Cardiac fibroblast (primary cell): Measurements from ENCODE around the gene SVBP.

Experiments
- DNase-seq, 2 donors: peaks; one replicate each; pipeline versions ENCODE4 v3.0.0 to v3.0.0-alpha.2; 2010; ENCODE audit warnings: low read depth in 2 of 2
- H3K4me3 ChIP-seq, 2 donors: replicated peaks in 1 of 2; 1 replicate in 1 of 2; 2 replicates in 1 of 2; pipeline ENCODE4 v1.5.1; 2011; ENCODE audit warnings: low read depth in 2 of 2, low read length in 2 of 2, mild to moderate bottlenecking in 2 of 2, moderate library complexity in 1 of 2
- CTCF ChIP-seq: IDR thresholded peaks from one replicate; pipeline ENCODE4 v1.5.1; 2011; ENCODE audit warnings: low read depth, mild to moderate bottlenecking, low read length, inconsistent platforms

The SVBP gene

DNA sequence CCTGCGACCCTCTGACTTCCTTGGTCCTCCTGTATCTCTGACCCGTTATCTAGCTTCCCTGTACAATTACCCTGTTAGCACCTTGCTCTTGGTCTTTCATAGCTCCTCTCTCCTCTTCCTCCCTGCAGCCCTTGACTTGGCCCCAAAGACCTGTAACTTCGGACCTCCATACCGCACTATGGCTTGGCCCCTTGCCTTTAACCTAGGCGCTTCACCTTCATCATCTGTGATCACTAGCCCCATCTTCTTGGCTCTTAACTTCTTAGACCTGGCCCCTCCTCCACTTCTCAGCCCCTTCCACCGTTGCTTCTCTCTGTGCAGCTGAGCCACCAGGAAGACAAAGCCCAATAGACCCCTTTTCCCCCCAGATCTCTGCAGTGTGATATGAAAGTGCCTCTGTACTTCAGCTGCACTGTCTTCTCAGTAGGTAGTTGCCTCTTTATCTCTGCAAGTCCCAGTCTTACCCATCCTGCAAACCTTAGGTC lies 30.0 kb upstream of the SVBP start:
- no peak for DNase-seq
- peak overlapping the region; percentile 83 to 94 for H3K4me3 ChIP-seq
- no peak for TF ChIP-seq CTCF

DNA sequence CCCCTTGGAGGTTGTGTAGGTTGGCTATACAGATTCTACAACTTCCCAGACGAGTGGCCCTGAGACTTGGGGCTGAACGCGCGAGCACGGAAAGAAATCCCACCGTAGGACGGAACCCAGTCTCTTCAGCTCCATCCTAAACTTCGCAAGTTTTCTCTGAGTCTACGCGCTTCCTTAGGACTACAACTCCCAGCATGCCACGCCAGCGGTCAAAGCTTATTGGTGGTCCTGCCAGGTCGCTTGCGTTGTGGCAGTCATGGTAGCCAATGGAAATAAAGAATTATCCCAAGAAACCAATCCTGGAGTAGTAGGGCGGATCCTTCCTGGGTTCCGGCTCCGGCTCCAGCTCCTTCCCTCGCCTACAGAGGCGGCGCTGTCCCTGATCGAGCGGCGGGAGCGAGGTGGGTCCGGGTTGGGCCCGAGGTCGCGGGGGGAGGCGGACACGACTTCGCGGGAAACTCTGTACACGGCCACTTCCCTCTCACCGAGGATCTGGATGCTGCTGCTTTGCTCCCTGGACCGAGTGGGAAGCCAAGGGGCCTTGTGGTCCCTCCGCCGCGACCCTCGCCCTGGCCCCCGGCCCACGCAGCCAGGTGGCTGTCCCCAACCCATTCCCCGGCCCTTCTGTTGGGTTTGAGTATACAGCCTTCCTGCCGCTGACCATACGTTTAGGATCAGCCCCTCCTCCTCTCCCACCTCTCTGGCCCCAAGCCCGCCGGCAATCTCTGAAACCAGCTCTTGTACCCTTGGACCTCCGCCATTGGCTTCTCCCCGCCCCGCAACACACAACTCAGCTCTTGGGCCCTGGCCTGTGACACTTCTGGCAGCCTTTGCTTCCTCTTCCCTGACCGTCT lies 29.3 kb upstream of the SVBP start, which contains the start of gene ZNF691:
ZNF691 (plus strand) TSS at position 357 of the 854 bp plus-strand sequence. CDS start 3,046 bp downstream, outside the sequence.
- peak; percentile 64 for TF ChIP-seq CTCF
- peak; percentile 98 for DNase-seq
- peak within 1 kb of the TSS; percentile 83 to 94 for H3K4me3 ChIP-seq

DNA sequence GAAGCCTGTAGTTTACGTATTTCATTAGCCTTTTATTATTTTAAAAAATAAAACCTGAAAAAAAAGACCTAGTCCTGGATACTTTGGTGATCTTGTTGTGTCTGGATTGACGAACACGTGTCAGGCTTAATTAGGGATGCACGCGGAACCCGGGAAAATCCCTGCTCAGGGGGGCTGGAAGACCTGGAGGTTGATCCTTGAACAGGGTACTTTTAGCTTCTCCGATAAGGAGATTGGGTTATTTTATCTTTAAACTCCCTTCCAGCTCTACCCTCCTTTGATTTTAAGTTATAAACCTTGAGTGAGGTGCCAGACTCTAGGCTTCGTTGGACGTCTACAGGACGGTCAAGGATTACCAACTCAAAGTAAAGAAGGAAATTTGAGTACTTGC lies 28.7 kb upstream of the SVBP start:
- peak in 1 of 2 donors; percentile 6 for DNase-seq
- H3K4me3 ChIP-seq = peak overlapping the region; percentile 83 to 94
- no peak for TF ChIP-seq CTCF

GRCh38 chr1:42845193-42845592 lies 28.0 kb upstream of the SVBP start:
- no peak for TF ChIP-seq CTCF
- DNase-seq = no peak
- no peak overlapping the region for H3K4me3 ChIP-seq

DNA sequence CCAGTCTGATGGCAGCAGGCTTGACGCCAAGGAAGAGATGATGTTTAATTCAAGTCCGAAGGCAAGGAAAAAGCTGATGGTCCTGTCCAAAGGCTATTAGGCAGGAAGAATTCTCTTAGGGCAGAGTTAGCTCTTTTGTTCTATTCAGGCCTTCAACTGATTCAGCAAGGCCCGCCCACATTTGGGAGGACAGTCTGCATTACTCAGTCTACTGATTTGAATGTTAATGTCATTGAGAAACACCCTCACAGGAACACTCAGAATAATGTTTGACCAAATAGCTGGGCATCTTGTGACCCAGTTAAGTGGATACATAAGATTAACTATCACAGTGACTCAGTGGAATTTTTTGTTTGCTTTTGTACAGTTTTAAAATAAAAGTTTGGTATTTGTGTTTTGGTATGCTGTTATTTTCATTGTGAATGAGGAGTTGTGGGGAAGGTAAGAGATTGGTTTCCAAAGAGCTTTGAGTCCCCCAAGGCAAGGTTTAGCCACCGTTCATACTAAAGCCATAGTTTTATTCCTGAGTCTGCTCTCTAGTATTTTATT lies 27.5 kb upstream of the SVBP start:
- no peak for TF ChIP-seq CTCF

GRCh38 chr1:42841440-42842147 lies 24.4 kb upstream of the SVBP start:
- H3K4me3 ChIP-seq = no peak overlapping the region
- no peak for DNase-seq
- no peak for TF ChIP-seq CTCF

More for the DNA sequence above, 27.5 kb upstream of the SVBP start:
- DNase-seq = peak in 1 of 2 donors; percentile 65
- no peak overlapping the region for H3K4me3 ChIP-seq
